HG03103 (cell line): Measurements from ENCODE around the gene HMG20B.
"Not testable (repeated sequence)": the region's sequence is repeated elsewhere in the genome, so short reads cannot be mapped to it uniquely, and the experiment has no call there.

Experiments
- ATAC-seq: cut with Tn5 transposase; IDR thresholded peaks from one replicate; pipeline ENCODE4 v1.9.1; 2021; ENCODE audit warnings: low read depth; ENCODE audit not compliant: unreplicated experiment

The HMG20B gene

DNA sequence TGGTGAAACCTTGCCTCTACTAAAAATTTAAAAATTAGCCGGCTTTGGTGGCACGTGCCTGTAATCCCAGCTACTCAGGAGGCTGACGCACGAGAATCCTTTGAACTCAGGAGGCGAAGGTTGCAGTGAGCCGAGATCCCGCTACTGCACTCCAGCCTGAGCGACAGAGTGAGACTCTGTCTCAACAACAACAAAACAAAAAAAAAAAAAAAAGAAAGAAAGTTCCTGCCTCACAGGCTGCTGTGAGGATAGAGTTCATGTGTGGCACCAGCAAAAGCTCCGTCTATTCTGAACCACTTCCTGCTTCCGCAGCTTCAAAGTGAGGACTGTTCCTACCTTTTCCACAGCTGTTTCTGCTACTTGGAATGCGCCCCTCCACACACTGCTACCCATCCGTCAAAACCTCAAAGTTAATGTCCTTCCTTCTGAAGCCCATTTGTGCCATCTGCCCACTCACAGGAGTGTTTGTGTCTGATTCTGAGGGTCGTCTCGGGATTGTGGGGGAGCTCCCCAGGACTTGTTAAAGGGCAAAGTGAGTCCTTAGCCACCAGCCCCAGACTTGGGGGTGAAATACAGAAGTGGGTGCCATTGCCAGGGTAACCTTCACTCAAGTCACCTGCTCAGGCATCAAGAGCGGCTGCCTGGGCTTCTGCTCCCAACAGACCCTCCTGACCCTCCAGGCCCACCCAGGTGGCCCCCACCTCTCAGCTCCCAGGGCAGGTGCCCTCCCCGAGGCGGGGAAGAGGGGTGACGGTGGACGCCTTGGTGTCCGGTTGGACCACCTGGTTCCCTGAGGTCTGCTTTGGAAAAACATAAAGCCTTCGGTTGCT, 18.3 kb upstream of the HMG20B start:
- no peak for ATAC-seq

DNA sequence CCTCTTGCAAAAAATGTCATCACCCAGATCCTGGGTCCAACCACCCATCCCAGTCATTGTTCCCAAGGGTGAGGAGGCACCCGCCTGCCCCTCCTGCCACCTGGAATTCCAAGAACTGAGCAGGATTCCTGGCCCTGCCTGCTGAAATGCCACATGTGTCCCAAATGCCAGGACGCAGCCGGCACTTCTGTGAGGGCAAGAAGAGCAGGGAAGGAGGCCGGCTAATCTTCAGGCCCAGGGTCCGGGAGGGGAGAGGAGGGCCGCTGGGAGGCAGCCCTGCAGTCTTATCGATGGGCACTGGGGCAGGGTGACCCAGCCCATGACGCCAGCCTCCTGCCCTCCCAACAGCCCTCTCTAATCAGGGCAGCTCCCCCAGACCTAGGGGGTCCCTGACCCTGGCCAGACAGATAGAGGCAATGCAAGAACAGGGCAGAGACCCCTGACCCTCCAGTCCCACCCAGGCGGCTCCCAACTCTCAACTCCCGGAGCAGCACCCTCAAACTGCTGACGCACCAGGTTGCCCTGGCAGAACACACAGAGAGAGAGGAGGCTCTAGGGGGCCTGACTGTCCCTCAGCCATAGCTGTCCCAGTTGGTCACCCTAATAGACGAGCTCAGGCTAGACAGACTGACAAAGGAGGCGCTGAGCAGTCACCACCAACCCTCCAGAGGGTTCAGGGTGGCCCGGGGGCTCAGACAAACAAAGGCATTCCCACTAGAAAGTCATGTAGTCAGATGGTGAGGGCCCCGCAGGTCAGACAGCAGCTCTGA, 16.9 kb upstream of the HMG20B start:
- no peak for ATAC-seq

DNA sequence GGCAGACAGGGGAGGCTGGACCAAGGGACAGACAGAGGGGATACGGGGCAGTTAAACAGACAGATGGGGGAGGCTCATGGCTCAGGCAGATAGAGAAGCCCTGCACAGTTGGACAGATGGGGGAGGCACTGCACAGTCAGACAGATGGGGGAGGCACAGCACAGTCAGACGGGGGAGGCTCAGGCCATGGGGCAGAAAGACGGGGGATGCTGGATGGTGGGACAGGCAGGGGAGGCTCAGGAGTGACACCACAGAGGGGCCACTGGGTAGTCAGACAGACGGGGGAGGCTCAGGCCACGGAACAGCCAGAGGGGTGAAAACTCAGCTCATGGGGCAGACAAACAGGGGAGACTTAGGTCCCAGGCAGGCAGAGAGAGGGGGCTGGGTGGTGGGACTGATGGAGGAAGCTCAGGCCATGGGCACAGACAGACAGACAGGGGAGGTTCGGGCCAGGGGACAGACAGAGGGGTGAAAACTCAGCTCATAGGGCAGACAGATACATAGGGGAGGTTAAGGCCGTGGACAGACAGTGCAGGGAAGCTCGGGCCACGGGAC, 16.2 kb upstream of the HMG20B start:
- ATAC-seq = no peak

DNA sequence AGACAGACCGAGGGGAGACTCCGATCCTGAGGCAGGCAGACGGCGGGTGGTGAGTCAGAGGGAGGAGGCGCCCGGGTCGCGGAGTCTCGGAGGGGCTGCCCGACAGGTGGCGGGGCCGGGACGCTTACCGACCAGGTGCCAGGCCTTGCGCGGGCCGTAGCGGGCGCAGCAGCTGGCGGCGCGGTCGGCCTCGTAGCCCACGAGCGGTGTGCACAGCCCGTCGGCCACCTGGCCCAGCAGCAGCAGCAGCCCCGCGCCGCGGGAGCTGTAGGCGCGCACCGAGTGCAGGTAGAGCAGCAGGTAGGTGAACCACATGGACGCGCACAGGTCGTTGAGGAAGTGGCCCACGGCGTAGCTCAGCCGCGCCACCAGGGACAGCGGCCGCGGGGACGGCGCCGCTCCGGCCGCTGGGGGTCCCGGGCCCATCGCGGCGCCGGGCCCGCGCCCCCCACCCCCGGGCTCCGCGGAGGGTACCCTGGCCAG, 15.7 kb upstream of the HMG20B start:
- ATAC-seq = peak; percentile 6

DNA sequence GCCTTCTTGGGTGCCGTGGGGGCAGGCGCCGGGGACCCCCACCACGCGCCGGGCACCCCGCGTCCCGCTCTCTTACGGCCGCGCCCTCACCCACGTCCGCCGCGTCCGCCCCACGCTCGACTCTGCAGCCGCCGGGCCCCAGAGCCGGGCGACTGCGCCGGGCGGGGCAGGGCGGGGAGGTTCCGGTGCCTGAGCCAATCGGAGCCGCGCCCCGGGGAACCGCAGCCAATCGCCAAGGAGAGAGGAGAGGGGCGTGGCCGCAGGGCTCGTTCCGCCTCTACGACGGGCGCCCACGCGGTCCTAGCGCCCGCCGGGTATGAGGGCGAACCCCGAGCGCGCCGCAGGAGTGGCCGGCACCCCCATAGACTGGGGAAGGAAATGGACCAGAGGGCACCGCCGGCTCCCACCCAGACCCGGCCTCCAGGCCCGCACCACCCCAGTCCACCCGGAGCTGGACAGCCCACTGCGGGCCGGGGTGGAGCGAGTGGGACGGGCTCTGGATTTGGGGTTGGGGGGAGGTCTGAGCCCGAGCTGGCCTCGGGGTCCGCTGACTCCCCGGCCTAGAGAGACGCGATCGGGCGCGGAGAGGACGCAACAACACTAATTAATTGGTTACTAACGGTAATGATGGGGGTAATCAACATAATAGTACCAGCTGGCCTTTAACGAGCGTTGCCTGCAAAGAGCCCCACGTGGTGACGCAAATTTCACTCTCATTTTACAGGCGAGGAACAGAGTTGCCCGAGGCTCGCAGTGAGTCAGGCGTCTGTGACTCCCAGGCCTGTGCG, 15.1 kb upstream of the HMG20B start, which contains the start of gene MFSD12:
MFSD12 (minus strand) TSS at position 126 of the 788 bp plus-strand sequence. CDS start 183 bp downstream, outside the sequence.
- peak; percentile 74 for ATAC-seq

DNA sequence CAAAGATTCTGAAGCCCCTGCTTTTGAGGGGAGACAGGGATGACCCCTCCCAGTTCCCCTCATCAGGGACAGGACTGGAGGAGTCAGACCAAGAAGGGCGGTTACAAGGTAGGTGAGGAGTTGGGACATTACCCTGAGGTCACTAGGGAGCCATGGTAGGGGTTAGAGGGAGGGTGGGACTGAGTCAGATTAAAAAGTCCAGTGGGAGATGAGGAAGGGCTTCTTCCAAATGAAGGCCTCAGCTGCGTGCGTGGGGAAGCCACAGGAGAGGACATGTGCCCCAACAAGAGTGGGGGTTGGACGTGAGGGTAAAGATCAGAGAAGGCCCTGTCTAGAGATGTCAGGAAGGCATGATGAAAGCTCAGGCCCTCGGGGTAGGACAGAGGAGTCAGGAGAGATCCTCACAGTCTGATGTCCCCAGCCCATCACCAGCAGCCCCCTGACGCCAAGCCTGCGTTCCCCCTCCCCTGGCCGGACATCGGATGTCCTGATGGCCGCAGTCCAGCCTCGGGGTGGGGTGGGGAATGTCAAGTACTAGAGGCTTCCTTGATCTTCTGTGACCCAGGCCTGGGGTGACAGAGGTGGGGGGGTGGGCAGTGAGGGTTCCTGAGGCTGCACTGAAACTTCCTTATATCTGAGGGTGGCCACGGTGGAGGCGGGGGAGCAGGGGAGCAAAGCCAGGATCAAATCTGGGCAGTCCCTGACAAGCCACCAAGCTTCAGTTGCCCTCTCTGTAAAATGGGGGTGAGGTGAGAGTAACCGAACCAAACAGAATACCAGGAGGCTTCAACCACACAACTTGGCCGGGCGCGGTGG, 8.8 kb upstream of the HMG20B start:
- no peak for ATAC-seq

DNA sequence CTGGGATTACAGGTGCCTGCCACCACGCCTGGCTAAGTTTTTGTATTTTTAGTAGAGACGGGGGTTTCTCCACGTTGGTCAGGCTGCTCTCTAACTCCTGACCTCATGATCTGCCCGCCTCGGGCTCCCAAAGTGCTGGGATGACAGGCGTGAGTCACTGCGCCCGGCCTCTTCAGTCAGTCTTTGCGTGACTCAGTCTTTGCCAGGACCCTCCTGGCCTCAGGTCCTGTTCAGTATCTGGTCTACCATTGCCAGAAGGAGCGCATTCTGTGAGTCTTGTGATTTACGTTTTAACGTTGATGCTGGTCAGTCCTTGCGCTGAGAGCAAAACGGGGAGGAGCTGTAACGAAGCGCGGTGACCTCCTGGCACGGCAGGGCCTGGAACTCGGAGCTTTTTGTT, 7.6 kb upstream of the HMG20B start:
- ATAC-seq = no peak

DNA sequence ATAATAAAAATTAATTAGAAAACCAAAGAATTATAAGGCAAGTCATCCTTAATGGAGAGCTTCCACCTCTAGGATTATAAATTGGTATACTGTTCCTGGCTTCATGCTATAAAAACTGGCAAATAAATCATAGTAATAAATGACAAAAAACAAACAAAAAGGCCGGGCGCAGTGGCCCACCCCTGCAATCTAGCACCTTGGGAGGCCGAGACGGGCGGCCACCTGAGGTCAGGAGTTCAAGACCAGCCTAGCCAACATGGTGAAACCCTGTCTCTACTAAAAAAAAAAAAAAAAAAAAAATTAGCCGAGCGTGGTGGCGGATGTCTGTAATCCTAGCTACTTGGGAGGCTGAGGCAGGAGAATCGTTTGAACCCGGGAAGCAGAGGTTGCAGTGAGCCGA, 2.7 kb upstream of the HMG20B start:
- not testable (repeated sequence) for ATAC-seq

DNA sequence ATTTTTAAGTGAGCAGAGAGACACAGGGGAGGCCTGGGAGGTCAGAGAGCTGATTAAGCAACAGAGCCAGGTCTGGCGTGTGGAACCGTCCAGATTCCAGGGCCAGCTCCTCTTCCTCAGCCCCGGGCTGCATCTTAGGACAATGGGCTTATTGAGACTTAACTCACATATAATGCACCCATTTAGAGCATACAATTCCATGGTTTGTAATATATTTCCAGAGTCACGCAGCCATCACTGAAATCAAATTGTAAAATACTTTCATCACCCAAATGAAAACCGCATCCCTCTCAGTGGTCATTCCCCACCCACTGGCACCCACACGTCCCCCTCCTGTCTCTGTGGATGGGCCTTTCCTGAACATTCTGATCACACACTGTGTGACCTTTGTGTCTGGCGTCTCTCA, 2.1 kb upstream of the HMG20B start:
- ATAC-seq = no peak

DNA sequence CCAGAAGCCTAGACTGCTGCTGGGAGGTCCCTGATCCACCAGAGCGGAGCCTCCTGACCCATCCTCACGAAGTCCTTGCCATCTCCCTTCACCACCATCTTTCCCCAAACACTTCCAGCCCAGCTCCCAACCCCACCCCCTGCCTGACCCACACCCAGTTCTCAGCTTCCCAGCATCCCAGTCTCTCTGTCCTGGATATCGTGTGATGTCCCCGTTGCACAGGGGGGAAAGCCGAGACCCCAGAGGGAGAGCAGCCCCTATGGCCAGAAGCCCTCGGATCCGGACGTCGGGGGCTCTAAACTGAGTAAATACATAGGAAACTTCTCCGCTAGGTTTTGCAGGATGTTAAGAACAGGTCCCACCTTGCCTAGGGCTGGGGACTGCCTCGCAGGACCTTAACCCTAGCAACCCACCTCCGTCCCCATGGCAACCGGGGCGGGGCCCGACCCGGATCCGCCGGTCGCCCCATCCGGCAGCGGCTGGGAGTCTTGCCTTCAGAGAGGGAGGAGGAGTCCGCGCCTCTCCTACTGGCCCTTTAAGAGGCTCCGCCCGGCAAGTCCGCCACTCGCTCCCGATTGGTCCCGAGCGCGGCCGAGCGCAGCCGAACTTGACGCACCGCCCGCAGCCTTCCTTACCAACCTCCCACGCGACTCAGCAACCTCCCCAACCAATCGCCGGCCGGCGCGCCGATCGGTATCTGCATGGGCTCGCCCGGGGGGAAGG, 451 bp upstream of the HMG20B start:
- peak; percentile 87 for ATAC-seq

DNA sequence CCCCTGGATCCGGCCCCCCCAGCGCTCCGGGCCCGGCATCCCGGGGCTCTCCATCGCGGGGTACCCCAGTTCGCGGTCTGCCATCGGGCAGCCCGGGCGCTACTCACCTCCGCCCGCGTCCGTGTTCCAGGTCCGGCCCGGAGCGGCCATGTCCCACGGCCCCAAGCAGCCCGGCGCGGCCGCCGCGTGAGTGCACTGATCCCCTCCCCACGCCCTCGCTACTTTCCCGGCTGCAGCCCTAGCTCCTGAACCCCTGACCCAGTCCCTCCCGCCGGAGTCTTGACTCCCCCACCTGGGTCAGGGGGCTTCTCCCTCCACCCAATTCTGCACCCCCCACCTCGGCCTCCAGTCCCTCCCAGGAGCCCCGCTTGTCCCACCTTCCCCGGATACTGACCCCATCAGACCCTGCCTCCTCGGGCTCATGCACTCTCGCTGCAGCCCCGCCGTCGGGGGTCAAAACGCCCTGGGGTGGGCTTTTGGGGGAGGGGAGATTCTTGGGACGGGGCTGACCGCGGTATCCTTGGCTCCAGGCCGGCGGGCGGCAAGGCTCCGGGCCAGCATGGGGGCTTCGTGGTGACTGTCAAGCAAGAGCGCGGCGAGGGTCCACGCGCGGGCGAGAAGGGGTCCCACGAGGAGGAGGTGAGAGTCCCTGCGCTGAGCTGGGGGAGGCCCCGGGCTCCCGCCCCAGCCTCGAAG, 566 bp downstream of the HMG20B start:
- ATAC-seq = no peak

DNA sequence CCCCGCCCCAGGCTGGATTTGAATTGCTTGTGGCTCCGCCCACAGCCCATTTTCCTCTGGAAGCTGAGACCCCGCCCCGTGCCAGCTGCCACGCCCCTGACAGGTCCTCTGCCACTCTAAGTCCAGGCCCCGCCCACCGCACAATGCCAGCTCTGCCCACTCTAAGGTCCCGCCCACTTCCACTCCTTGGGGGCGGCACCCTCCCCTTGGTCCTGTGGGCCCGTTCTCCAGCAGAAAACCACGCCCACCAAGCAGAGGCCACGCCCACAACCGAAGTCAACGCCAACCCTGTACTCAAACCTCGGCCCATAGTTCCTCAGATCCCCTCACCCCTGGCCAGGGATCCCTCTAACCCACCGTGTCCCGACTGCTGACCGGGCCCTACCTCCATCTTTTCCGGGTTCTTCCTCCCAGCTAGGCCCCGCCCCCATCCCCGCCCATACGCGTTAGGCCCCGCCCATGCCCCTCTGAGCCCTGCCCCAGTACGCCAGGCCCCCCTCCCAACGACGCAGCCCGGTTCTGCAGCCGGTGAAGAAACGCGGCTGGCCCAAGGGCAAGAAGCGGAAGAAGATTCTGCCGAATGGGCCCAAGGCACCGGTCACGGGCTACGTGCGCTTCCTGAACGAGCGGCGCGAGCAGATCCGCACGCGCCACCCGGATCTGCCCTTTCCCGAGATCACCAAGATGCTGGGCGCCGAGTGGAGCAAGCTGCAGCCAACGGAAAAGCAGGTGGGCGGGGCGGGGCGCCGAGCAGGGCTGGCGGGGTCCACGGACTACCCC, 1.3 kb downstream of the HMG20B start:
- no peak for ATAC-seq

DNA sequence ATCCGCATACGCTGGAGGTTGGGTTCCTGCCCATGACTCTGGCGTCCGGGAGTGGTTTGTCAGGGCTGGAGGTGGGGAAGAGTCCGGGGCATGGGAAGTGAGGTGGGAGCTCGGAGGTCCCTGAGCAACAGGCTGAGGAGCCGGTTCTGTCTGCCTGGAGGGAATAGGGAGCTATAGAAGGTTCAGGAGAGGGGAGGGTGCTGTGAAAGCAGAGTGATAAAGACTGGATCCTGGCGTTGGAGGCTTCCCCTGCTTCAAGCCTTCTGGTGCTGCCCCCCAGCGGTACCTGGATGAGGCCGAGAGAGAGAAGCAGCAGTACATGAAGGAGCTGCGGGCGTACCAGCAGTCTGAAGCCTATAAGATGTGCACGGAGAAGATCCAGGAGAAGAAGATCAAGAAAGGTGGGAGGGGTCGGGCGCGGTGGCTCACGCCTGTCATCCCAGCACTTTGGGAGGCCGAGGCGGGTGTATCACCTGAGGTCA, 2.6 kb downstream of the HMG20B start:
- no peak for ATAC-seq

DNA sequence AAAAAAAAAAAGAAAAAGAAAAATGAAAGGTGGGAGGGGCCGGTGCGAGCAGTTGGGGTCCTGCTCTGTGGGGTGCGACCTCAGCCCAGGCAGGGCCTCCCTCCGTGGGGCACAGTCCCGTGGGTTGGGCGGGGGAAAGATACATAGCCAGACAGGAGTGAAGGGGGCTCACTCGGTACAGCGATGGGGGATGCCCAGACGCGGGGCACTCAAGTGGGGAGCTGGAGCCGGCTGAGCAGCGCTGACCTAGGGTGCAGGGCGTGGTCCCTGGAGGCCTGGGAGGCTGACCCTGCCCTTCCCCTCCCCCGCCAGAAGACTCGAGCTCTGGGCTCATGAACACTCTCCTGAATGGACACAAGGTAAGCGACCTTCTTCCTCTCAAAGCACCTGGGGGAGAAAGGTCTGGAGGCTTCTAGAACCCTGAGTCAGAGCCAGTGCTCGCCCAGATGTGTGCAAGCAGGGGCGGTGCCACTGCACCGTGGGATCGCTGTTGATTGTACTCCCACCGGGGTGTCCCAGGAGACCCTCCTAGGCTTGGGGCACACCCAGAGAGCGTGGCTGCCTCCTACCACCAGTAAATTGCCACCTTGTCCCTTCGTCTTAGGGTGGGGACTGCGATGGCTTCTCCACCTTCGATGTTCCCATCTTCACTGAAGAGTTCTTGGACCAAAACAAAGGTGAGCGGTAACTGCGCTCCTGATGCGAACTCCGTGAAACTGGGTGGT, 3.4 kb downstream of the HMG20B start:
- ATAC-seq = no peak

DNA sequence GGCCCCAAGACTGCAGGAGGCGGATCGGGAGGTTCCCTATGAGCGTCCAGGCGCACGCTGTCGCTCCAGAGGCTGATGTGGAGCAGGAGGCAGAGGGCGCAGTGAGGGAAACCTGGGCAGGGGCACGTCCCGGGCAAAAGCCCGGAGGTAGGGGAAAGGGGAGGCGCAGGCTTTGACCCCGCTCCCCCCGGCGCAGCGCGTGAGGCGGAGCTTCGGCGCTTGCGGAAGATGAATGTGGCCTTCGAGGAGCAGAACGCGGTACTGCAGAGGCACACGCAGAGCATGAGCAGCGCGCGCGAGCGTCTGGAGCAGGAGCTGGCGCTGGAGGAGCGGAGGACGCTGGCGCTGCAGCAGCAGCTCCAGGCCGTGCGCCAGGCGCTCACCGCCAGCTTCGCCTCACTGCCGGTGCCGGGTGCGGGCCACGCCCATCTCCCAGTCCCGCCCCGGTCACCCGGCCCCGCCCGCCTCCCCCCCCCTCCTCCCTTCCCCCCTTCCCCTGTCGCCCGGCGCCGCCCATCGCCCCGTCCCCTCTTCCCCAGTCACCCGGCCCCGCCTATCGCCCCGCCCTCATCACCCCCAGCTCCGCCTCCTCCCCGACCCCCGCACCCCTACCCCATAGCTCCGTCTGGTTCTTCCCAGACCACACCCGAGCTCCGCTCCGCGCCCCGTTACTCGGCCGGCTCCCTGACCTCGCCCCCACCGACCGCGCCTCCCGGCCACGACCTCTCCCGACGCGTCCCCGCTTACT, 4.1 kb downstream of the HMG20B start:
- no peak for ATAC-seq

DNA sequence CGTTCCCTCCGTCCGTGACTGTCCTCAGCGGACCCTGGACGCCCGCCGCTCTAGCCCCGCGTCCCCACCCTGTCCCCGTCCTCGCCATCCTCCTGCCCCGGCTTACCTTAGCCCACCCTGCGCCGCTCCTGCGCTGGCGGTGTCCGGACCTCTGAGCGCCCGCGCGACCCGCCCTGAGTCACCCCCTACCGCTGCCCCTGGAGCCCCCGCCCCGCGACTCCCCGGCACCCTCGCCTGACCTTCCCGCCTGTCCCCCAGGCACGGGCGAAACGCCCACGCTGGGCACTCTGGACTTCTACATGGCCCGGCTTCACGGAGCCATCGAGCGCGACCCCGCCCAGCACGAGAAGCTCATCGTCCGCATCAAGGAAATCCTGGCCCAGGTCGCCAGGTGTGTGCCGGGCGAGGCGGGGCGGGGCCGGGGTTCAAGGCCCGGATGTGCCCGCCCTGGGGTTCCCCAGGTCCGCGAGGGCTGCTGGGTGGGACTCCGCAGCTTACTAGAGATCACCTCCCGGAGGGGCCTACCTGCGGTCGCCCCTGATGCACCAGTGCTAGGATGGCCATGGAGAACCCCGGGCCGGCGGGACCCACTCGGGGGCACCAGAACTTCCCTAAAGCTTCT, 5.1 kb downstream of the HMG20B start:
- ATAC-seq = no peak
